ENCODE data around the gene SFXN3. TPM values are rescaled to one million over a fixed set of nuclear protein-coding genes. Genes with fewer than 3 reads are reported as not detected.

The SFXN3 gene
- total RNA-seq, 4 donors from 2014 or later, result 47.8 to 442 (median 53.1) TPM

DNA sequence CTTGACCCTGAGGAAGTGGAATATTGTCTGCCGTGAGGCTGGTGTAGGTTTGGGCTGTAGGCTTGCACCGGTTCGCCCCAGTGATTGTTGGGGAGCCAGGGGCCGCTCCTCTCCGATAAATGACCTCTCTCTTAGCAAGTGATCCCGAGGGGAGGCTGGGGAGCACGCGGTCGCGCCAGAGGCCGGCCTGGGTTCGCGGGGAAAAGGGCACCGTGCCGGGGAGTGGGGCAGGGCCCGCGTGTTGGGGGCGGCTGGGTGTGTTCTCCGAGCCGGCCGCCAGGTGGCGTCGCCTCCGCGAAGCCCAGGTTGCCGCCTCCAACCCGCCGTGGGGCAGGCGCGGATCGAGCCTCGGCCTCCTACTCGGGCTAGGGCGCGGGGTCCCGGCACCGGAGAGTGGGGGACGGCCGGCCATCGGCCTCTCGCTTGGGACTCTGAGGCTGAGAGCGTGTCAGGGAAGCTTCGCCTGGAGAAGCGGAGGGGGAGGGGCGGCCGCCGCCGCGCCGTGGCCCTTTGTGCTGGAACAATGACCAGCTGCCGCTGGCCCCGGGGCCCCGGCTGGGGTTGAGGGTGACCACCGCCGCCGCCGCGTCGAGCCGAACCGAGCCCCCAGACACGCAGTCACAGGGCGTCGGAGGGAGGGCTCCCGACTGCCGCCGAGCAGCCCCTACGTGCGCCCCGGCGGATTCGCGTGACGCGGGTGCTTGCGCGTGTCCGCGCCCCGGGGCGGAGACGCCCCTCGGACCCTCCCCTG is 31.9 kb upstream of the SFXN3 start:
- Histone ChIP-seq H3K27me3 (no peaks in the 10 kb centered on the region), H3K27ac (peak overlapping the region; percentile 94 to 98 (median 97)), H3K4me3 (peak overlapping the region; percentile 46 to 77 (median 67)), H3K9me3 (no peaks in the 10 kb centered on the region), H3K4me1 (peaks cover 14 to 49% (median 44%) of the 10 kb centered on the region in 4 donors), H3K36me3 (peaks cover 0 to 8% (median 0%) of the 10 kb centered on the region in 4 donors)
- intact Hi-C loops (cut with DNase I; ENCODE audit: low total_unique reads) (no loop called here), in situ Hi-C loops (cut with MboI; ENCODE audit: low pct_ligation_motif_present in 1 of 4, low pct_unique_long_range_greater_than_20kb in 1 of 4, low sequenced_read_pairs in 3 of 4) (no loop called here)
- peak; percentile 84 for DNase-seq
- TF ChIP-seq EP300 (IDR thresholded peaks at IDR 0.05; ENCODE audit: low read depth) (no peak), POLR2A (IDR thresholded peaks at IDR 0.05) (peak; percentile 76), POLR2AphosphoS5 (IDR thresholded peaks at IDR 0.05) (peak; percentile 64 to 88 (median 88))
- TF ChIP-seq, protein P1, sequence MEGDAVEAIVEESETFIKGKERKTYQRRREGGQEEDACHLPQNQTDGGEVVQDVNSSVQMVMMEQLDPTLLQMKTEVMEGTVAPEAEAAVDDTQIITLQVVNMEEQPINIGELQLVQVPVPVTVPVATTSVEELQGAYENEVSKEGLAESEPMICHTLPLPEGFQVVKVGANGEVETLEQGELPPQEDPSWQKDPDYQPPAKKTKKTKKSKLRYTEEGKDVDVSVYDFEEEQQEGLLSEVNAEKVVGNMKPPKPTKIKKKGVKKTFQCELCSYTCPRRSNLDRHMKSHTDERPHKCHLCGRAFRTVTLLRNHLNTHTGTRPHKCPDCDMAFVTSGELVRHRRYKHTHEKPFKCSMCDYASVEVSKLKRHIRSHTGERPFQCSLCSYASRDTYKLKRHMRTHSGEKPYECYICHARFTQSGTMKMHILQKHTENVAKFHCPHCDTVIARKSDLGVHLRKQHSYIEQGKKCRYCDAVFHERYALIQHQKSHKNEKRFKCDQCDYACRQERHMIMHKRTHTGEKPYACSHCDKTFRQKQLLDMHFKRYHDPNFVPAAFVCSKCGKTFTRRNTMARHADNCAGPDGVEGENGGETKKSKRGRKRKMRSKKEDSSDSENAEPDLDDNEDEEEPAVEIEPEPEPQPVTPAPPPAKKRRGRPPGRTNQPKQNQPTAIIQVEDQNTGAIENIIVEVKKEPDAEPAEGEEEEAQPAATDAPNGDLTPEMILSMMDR (IDR thresholded peaks at IDR 0.05), result peak; percentile 96 to 99 (median 98)
- WGBS, 2 donors (ENCODE audit: low coverage in 1 of 2), result 1% methylated on average over 48 of the region's 83 CpGs; no CpG with 5 or more reads in 1 of the 2 donors

DNA sequence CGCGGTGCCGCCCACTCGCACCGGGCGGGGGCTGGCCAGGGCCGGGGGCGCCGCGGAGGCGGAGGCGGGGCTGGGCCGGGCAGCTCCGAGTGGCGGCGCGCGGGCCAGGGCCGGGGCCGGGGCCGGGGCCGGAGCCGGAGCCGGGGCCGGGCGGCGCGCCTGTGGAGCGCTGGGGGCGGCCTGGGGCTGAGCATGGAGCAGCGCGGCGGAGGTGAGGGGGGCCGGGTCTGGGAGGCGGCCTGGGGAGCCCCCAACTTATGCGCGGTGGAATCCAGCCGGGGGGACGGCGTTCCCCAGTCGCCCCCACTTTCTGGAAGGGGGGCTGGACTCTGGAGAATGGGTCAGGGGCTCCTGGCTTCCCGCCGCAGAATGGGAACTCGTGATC is 31.3 kb upstream of the SFXN3 start, which contains the start of gene LZTS2:
TSS of gene LZTS2 (plus strand) at position 67 of the 385 bp plus-strand sequence. CDS start 2,731 bp downstream, outside the sequence.
- 7% methylated on average over 22 of the region's 44 CpGs; no CpG with 5 or more reads in 1 of the 2 donors for WGBS, 2 donors (ENCODE audit: low coverage in 1 of 2)
- Histone ChIP-seq H3K36me3 (peaks cover 0 to 9% (median 0%) of the 10 kb centered on the region in 4 donors), H3K27me3 (no peaks in the 10 kb centered on the region), H3K4me3 (peak within 1 kb of the TSS; percentile 66 to 77 (median 72)), H3K4me1 (peaks cover 14 to 49% (median 44%) of the 10 kb centered on the region in 4 donors), H3K27ac (peak within 1 kb of the TSS; percentile 94 to 98 (median 97)), H3K9me3 (no peaks in the 10 kb centered on the region)
- in situ Hi-C loops (cut with MboI; ENCODE audit: low pct_ligation_motif_present in 1 of 4, low pct_unique_long_range_greater_than_20kb in 1 of 4, low sequenced_read_pairs in 3 of 4), result no loop called here
- TF ChIP-seq EP300 (IDR thresholded peaks at IDR 0.05; ENCODE audit: low read depth) (no peak), POLR2A (IDR thresholded peaks at IDR 0.05) (no peak), POLR2AphosphoS5 (IDR thresholded peaks at IDR 0.05) (no peak)
- TF ChIP-seq, protein P1 (IDR thresholded peaks at IDR 0.05), result no peak
- intact Hi-C loops (cut with DNase I; ENCODE audit: low total_unique reads), result no loop called here
- DNase-seq, result no peak

DNA sequence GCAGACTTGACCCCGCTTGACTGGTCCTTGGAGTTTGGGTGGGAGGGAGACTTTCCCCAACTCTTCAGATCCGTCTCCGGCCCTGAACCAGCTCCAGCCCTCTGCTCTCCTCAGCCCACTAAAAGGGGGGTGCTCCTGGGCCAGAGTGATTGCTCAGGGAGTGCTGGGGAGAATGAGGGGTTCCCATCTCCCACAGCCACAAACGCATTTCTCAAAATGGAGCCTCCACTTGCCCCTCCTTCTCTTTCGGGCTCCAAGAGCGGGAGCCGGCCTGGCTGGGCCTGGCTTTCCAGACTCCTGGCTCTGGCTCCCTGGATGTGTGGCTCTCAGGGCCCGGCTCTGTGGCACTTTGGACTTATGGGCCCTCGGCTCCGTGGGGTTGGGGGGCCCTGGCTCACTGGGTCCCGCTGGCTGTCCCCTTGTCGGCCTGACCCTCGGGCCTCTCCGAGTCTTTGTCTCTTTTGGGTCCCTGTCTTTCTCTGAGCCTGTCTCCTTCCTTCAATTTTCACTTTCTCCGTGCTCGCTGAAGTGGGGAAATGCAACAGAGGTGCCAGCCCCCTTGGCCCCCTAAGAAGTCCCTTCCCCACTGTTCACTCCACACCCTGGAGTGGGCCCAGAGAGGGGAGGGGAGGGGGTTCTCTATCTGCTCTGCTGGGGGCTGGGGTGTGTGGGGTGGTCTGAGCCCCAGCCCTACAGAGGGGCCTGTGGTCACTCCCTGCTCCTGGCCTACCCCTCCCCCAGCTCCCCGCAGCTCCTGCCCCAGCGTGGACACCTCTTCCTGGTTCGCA is 30.7 kb upstream of the SFXN3 start:
- intact Hi-C loops (cut with DNase I; ENCODE audit: low total_unique reads) (no loop called here), in situ Hi-C loops (cut with MboI; ENCODE audit: low pct_ligation_motif_present in 1 of 4, low pct_unique_long_range_greater_than_20kb in 1 of 4, low sequenced_read_pairs in 3 of 4) (no loop called here)
- H3K9me3 ChIP-seq, result no peaks in the 10 kb centered on the region
- peak overlapping the region; percentile 94 to 98 (median 97) for H3K27ac ChIP-seq
- H3K4me1 ChIP-seq, result peaks cover 14 to 49% (median 44%) of the 10 kb centered on the region in 4 donors
- peak; percentile 25 for DNase-seq
- peaks cover 0 to 9% (median under 1%) of the 10 kb centered on the region in 4 donors for H3K36me3 ChIP-seq
- WGBS, 2 donors (ENCODE audit: low coverage in 1 of 2), result 22% methylated on average over 19 of the region's 19 CpGs; no CpG with 5 or more reads in 1 of the 2 donors
- TF ChIP-seq EP300 (IDR thresholded peaks at IDR 0.05; ENCODE audit: low read depth) (no peak), POLR2A (IDR thresholded peaks at IDR 0.05) (no peak), POLR2AphosphoS5 (IDR thresholded peaks at IDR 0.05) (no peak)
- TF ChIP-seq, protein P1 (IDR thresholded peaks at IDR 0.05), result no peak
- peak overlapping the region; percentile 66 to 77 (median 72) for H3K4me3 ChIP-seq
- no peaks in the 10 kb centered on the region for H3K27me3 ChIP-seq
